Immature natural killer cell (primary cell): ENCODE results near the gene GNAT1. TPM values are rescaled to one million over a fixed set of nuclear protein-coding genes. Genes with fewer than 3 reads are reported as not detected.
"Not testable (repeated sequence)": the region's sequence is repeated elsewhere in the genome, so short reads cannot be mapped to it uniquely, and the experiment has no call there.

Experiments
- DNase-seq, 3 donors: peaks; one replicate each; pipeline ENCODE4 v3.0.0; 2022; ENCODE audit warnings: mixed read lengths in 1 of 3
- H3K27ac Mint-ChIP-seq, 6 donors: one replicate each; pipeline ENCODE4 v1.8.0; 2020; ENCODE audit warnings: mixed read lengths in 6 of 6, mild to moderate bottlenecking in 5 of 6, inconsistent platforms in 4 of 6, moderate library complexity in 3 of 6
- H3K27me3 Mint-ChIP-seq, 3 donors: one replicate each; pipeline ENCODE4 v1.8.0; 2020 to 2021; ENCODE audit warnings: low read depth in 3 of 3, mild to moderate bottlenecking in 3 of 3, mixed read lengths in 3 of 3, moderate library complexity in 3 of 3, inconsistent platforms in 1 of 3
- H3K36me3 Mint-ChIP-seq, 3 donors: one replicate each; pipeline ENCODE4 v1.8.0; 2020; ENCODE audit warnings: mixed read lengths in 3 of 3, inconsistent platforms in 2 of 3, mild to moderate bottlenecking in 2 of 3
- H3K4me1 Mint-ChIP-seq, 2 donors: one replicate each; pipeline ENCODE4 v1.8.0; 2020; ENCODE audit warnings: inconsistent platforms in 2 of 2, mild to moderate bottlenecking in 2 of 2, mixed read lengths in 2 of 2, moderate library complexity in 1 of 2
- H3K4me3 Mint-ChIP-seq, 5 donors: one replicate each; pipeline ENCODE4 v1.8.0; 2020; ENCODE audit warnings: mild to moderate bottlenecking in 5 of 5, mixed read lengths in 5 of 5, inconsistent platforms in 3 of 5, moderate library complexity in 3 of 5
- H3K9me3 Mint-ChIP-seq, 6 donors: one replicate each; pipeline ENCODE4 v1.8.0; 2020; ENCODE audit warnings: mild to moderate bottlenecking in 6 of 6, mixed read lengths in 6 of 6, inconsistent platforms in 4 of 6, moderate library complexity in 3 of 6
- polyA plus RNA-seq, 3 donors: library from polyadenylated mRNA; unstranded; fragments of 300-500 nt; fragmentation: Illumina TruSeq; gene quantifications; one replicate each; pipeline ENCODE4 v1.2.3, GENCODE V29; 2021

The GNAT1 gene
- polyA plus RNA-seq, 3 donors from 2014 or later = not detected

- Mint-ChIP-seq H3K4me1 (peaks cover 0 to under 1% of the 10 kb centered on the region in 2 donors), H3K4me3 (no peak overlapping the region), H3K27ac (no peak overlapping the region), H3K27me3 (peaks cover 0 to 7% (median 1%) of the 10 kb centered on the region in 3 donors), H3K36me3 (no peaks in the 10 kb centered on the region), H3K9me3 (no peaks in the 10 kb centered on the region)
- no peak for DNase-seq
Observed at GRCh38 chr3:50220109-50220508, 28.7 kb downstream of the GNAT1 start.

GRCh38 chr3:50221051-50221410 lies 29.6 kb downstream of the GNAT1 start:
- Mint-ChIP-seq H3K36me3 (no peaks in the 10 kb centered on the region), H3K27ac (no peak overlapping the region), H3K9me3 (no peaks in the 10 kb centered on the region), H3K4me3 (no peak overlapping the region), H3K27me3 (peaks cover 0 to 7% (median 2%) of the 10 kb centered on the region in 3 donors), H3K4me1 (peaks cover 3 to 10% of the 10 kb centered on the region in 2 donors)
- no peak for DNase-seq

GRCh38 chr3:50221411-50222168 lies 30.2 kb downstream of the GNAT1 start:
- H3K4me3 Mint-ChIP-seq = no peak overlapping the region
- peaks cover under 1 to 7% (median 6%) of the 10 kb centered on the region in 3 donors for H3K27me3 Mint-ChIP-seq
- peaks cover 6 to 14% of the 10 kb centered on the region in 2 donors for H3K4me1 Mint-ChIP-seq
- DNase-seq = no peak
- no peaks in the 10 kb centered on the region for H3K9me3 Mint-ChIP-seq
- H3K27ac Mint-ChIP-seq = no peak overlapping the region
- H3K36me3 Mint-ChIP-seq = no peaks in the 10 kb centered on the region

- Mint-ChIP-seq H3K36me3 (no peaks in the 10 kb centered on the region), H3K27me3 (peaks cover 6 to 7% (median 6%) of the 10 kb centered on the region in 3 donors), H3K9me3 (no peaks in the 10 kb centered on the region), H3K4me3 (no peak overlapping the region), H3K27ac (no peak overlapping the region), H3K4me1 (peaks cover 12 to 20% of the 10 kb centered on the region in 2 donors)
- DNase-seq = no peak
Observed at GRCh38 chr3:50222169-50222528, 30.7 kb downstream of the GNAT1 start.

- Mint-ChIP-seq H3K9me3 (no peaks in the 10 kb centered on the region), H3K36me3 (no peaks in the 10 kb centered on the region), H3K4me1 (peaks cover 26 to 35% of the 10 kb centered on the region in 2 donors), H3K27me3 (peaks cover 5 to 6% (median 6%) of the 10 kb centered on the region in 3 donors), H3K27ac (peak overlapping the region in 1 of 6 donors; percentile 72), H3K4me3 (peak overlapping the region in 2 of 5 donors; percentile 35 to 54)
- DNase-seq = no peak
Observed at GRCh38 chr3:50224639-50225038, 33.2 kb downstream of the GNAT1 start.

- Mint-ChIP-seq H3K9me3 (no peaks in the 10 kb centered on the region), H3K27ac (peak overlapping the region; percentile 92 to 95 (median 94)), H3K4me1 (peaks cover 27 to 35% of the 10 kb centered on the region in 2 donors), H3K4me3 (peak overlapping the region; percentile 86 to 98 (median 91)), H3K27me3 (peaks cover 5 to 6% (median 6%) of the 10 kb centered on the region in 3 donors), H3K36me3 (no peaks in the 10 kb centered on the region)
- DNase-seq = peak; percentile 57 to 65 (median 63)
Observed at GRCh38 chr3:50226888-50227389, 35.5 kb downstream of the GNAT1 start.

GRCh38 chr3:50227390-50228183 lies 36.2 kb downstream of the GNAT1 start:
- DNase-seq = peak; percentile 90 to 93 (median 92)
- Mint-ChIP-seq H3K9me3 (no peaks in the 10 kb centered on the region), H3K36me3 (no peaks in the 10 kb centered on the region), H3K27ac (peak overlapping the region; percentile 88 to 95 (median 94)), H3K27me3 (peaks cover 5 to 6% (median 6%) of the 10 kb centered on the region in 3 donors), H3K4me1 (peaks cover 27 to 35% of the 10 kb centered on the region in 2 donors), H3K4me3 (peak overlapping the region; percentile 86 to 98 (median 91))

GRCh38 chr3:50228184-50228763 lies 36.9 kb downstream of the GNAT1 start:
- H3K36me3 Mint-ChIP-seq, H3K27me3 Mint-ChIP-seq, DNase-seq, H3K9me3 Mint-ChIP-seq: not testable (repeated sequence)
- H3K4me1 Mint-ChIP-seq = peaks cover 27 to 35% of the 10 kb centered on the region in 2 donors
- peak overlapping the region; percentile 86 to 98 (median 91) for H3K4me3 Mint-ChIP-seq
- peak overlapping the region; percentile 20 to 93 (median 90) for H3K27ac Mint-ChIP-seq

GRCh38 chr3:50229490-50229889 lies 38.1 kb downstream of the GNAT1 start:
- Mint-ChIP-seq H3K36me3 (no peaks in the 10 kb centered on the region), H3K4me1 (peaks cover 29 to 35% of the 10 kb centered on the region in 2 donors), H3K27ac (peak overlapping the region in 2 of 6 donors; percentile 23 to 71), H3K27me3 (peaks cover 2 to 6% (median 6%) of the 10 kb centered on the region in 3 donors), H3K9me3 (no peaks in the 10 kb centered on the region), H3K4me3 (peak overlapping the region in 2 of 5 donors; percentile 24 to 26)
- no peak for DNase-seq

- H3K36me3 Mint-ChIP-seq = no peaks in the 10 kb centered on the region
- H3K9me3 Mint-ChIP-seq = no peaks in the 10 kb centered on the region
- peak overlapping the region in 1 of 6 donors; percentile 28 for H3K27ac Mint-ChIP-seq
- DNase-seq = no peak
- H3K27me3 Mint-ChIP-seq = peaks cover 0 to 6% (median 6%) of the 10 kb centered on the region in 3 donors
- H3K4me1 Mint-ChIP-seq = peaks cover 33 to 34% of the 10 kb centered on the region in 2 donors
- no peak overlapping the region for H3K4me3 Mint-ChIP-seq
Observed at GRCh38 chr3:50230104-50230793, 38.8 kb downstream of the GNAT1 start.

- peak overlapping the region in 2 of 6 donors; percentile 3 to 28 for H3K27ac Mint-ChIP-seq
- peaks cover 0 to 10% (median 6%) of the 10 kb centered on the region in 3 donors for H3K27me3 Mint-ChIP-seq
- H3K4me1 Mint-ChIP-seq = peaks cover 33 to 38% of the 10 kb centered on the region in 2 donors
- H3K4me3 Mint-ChIP-seq = peak overlapping the region in 1 of 5 donors; percentile 1
- no peak for DNase-seq
- no peaks in the 10 kb centered on the region for H3K36me3 Mint-ChIP-seq
- H3K9me3 Mint-ChIP-seq = no peaks in the 10 kb centered on the region
Observed at GRCh38 chr3:50230794-50231125, 39.4 kb downstream of the GNAT1 start.

- no peaks in the 10 kb centered on the region for H3K36me3 Mint-ChIP-seq
- no peak overlapping the region for H3K27ac Mint-ChIP-seq
- no peaks in the 10 kb centered on the region for H3K9me3 Mint-ChIP-seq
- H3K4me1 Mint-ChIP-seq = peaks cover 28 to 32% of the 10 kb centered on the region in 2 donors
- H3K4me3 Mint-ChIP-seq = no peak overlapping the region
- no peak for DNase-seq
- H3K27me3 Mint-ChIP-seq = peaks cover 0 to 13% (median 0%) of the 10 kb centered on the region in 3 donors
Observed at GRCh38 chr3:50231581-50231980, 40.2 kb downstream of the GNAT1 start.

GRCh38 chr3:50232303-50232702 lies 40.9 kb downstream of the GNAT1 start:
- Mint-ChIP-seq H3K36me3 (no peaks in the 10 kb centered on the region), H3K9me3 (no peaks in the 10 kb centered on the region), H3K4me1 (peaks cover 21 to 27% of the 10 kb centered on the region in 2 donors), H3K27me3 (peaks cover 0 to 7% (median 0%) of the 10 kb centered on the region in 3 donors), H3K27ac (peak overlapping the region in 1 of 6 donors; percentile 32), H3K4me3 (no peak overlapping the region)
- DNase-seq = no peak
